GM10847 (cell line): Measurements from ENCODE around the gene NOP9.

Experiments used
- POLR2A ChIP-seq: IDR thresholded peaks from 2 replicates; pipeline ENCODE4 v1.6.1; 2011; ENCODE audit not compliant: insufficient read length; ENCODE audit errors: extremely low read depth

NOP9 gene

DNA sequence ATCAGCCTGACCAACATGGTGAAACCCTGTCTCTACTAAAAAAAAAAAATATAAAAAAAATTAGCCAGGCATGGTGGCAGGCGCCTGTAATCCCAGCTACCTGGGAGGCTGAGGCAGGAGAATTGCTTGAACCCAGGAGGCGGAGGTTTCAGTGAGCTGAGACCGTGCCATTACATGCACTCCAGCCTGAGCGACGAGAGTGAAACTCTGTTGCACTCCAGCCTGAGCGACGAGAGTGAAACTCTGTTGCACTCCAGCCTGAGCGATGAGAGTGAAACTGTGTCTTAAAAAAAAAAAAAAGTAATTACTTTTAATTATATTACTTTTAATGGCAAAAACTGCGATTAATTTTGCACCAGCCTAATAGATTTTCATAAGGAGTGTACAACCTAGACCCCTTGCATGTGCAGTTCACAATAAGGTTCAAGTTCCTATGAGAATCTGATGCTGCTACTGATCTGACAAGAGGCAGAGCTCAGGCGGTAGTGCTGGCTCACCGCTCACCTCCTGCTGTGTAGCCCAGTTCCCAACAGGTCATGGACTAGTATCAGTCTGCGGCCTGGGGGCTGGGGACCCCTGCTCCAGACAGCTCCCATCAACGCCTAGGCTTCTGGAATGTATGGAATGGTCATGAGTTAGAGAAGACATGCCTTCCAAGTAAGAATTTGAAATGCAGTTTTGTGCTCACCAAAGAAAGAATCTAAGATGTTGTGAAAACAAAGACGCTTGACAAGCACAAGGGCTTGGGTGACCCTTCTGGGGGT lies 21.7 kb downstream of the NOP9 start:
- no peak for TF ChIP-seq POLR2A

DNA sequence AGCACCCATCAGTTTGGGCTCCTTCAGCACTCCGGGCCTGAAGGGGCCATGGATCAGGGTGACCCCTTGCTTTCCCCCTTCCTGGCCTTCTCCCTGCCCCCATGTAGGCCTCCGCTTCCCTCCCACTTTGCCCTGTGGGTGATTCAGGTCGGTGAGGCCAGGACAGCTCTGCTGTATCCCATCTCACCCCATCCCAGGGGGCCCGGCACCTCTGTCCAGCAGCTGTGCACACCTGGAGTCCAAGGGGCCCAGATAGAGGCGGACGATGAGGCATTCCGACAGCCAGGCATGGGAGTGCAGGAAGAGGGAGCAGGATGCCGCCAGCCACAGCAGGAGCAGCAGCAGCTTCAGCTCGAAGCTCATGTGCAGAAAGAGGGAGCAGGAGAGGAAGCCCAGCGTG lies 23.0 kb downstream of the NOP9 start:
- no peak for TF ChIP-seq POLR2A

DNA sequence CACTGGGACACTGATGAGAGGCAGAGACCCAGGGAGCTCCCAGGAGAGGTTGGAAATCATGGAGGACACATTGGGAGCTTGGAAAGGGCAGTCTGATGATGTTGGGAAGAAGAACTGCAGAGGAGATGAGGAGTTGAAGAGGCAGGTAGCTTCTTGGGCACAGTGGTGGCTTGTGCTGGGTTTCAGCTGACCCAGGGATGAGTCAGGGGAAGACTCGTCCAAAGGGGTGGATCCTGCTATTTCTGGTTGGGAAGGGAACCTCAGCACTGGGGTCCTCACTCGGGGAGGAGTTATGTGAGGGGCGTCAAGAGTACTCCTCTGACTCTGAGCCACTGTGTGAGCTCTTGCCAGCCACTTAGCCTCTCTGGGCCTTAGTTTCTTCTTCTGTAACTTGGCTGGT lies 23.7 kb downstream of the NOP9 start:
- no peak for TF ChIP-seq POLR2A

DNA sequence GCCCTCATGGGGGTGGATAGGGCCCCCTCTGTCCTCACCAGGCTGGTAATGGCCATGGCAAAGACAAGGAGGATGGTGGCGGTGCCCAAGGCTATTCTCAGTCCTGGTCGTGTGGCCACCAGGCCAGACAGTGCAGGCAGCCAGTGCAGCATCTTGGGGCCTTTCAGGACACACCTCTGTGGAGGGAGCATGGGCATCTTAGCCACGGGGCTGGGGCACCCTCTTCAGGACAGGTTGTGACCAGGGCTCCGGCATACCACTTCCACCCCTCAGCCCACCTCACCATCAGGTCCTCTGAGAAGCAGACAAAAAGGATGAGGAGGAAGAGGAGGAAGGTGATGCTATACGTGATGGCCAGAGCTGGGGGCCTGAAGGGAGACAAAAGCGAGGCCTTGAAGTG lies 24.4 kb downstream of the NOP9 start:
- TF ChIP-seq POLR2A = no peak

DNA sequence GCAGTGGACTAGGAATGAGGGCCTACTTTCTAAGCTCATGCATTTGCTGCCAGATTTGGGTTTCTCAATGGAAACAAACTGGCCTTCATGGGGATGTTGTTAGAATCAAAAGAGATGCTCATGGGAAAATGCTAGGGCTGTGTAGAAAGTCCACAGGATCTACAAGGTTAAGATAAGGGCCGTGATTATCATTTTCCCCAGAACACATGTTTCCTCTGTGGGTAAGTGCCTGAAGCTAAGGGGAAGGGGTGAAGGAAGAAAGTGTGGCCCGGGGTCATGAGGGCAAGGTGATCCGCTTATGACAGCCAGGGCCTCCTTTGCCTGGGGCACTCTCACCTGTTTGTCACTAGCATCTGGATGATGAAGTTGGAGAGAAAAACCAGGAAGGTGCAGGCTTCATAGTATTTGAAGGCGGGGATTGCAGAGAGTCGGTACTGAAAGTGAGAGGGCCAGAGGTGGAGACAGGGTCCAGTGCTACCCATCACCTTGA lies 25.4 kb downstream of the NOP9 start:
- TF ChIP-seq POLR2A = no peak

DNA sequence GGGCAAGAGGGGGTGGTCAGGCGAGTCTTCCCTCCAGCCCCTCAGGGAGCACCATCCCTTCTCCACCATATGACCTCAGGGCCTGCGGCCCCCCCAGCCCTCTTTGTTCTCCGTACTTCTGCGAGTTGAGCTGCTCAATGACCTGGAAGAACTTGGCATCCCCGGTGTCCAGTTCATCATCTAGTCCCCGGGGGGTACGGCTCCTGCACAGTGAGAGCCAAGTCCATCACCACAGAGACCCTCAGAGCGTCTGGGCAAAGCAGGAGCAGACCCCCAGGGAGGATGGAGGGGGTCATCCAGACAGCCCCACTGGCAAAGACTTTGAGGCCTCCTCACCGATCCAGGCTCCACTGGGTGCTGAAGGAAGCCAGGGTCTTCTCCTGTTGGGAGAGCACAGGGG lies 26.3 kb downstream of the NOP9 start:
- no peak for TF ChIP-seq POLR2A

DNA sequence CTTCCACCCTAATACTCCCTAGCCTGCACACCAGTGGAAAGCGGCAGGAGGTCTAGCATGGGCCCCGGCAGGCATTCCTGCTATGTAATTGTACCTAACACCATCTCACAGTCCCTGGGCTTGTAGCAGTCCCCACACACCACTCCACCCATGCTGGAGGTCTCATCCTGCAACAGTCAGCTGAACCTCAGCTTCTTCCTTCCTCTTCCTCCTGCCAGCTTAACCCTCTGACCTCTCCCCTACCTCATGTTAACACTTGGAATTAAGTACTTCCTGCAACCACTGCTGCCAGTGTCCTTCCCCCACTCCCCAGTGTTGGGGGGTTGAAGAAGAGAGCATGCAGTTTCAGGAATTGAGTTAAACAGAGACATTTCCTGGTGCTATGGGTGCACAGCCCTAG lies 27.7 kb downstream of the NOP9 start:
- TF ChIP-seq POLR2A = no peak

DNA sequence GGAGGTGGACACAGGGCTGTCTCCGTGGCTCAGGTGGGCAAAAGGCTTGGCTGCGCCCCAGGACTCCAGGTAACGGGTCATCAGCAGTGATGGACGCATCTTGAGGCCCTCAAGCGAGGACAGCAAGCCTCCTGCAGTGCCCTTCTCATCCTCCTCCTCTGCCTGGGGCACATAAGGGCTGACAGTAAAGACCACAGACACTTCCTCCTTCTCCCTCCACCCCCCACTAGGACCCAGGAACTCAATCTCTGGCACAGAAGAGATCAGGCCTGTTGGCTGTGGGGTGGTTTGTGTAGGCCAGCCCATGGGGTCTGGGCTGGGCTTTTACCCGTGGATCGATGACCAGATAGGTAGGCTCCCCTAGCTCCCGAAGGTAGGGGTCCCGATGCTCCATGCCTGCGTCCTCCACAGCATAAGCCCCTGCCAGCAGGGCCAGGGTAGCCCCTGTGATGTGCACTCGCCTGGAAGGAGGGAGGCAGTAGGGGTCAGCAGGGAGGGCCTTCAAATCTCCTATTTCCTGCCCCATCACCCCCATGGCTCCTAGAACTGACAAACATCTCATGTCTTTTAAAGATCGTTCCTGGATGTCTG lies 29.5 kb downstream of the NOP9 start:
- no peak for TF ChIP-seq POLR2A

DNA sequence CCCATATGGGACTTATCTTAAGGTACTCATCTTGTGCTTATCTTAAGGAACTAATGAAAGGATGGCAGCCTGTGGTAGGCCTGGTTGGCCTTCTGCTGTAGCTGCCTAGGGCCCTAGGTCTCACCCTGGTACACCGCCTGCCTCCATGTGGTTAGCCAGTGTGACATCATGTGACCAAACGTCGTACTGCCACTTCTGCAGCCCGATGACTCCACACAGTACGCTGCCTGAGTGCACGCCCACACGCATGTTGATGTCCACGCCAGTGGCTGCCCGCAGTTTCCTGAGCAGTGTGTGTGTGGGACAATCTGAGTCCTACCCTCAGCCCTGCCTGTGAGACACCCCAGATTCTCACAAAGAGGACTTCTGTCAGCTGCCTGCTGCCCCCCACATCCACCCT lies 30.1 kb downstream of the NOP9 start:
- no peak for TF ChIP-seq POLR2A

DNA sequence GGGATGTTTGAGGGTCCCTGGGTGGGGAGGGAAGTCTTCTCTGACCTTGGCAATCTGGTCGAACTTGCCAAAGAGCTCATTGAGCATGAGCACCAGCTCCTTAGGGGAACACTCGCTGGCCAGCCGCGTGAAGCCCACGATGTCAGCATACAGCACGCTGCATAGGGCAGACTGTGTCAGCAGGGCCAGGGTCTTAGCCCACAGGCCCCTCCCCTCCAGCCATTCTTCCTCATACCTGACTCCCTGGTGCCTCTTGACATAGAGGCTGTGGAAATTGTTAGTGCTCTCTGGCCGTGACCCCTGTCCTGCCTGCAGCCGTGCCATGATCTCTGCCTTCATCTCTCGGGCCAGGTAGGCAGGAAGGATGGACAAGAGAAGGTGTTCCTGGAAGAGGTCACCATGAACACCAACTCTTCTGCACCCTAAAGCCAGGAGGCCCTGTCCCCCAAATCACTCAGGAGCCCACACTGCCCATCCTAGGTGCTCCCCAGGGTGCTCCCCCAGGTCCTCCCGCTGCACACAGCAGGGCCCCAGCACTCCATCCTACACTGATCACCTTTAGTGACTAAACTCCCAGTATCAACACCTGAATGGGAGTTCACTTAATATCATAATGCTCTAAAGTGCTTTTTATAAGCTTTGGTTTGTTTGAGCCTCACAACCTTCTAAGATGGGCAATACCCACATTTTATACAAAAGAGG lies 31.5 kb downstream of the NOP9 start:
- TF ChIP-seq POLR2A = no peak

DNA sequence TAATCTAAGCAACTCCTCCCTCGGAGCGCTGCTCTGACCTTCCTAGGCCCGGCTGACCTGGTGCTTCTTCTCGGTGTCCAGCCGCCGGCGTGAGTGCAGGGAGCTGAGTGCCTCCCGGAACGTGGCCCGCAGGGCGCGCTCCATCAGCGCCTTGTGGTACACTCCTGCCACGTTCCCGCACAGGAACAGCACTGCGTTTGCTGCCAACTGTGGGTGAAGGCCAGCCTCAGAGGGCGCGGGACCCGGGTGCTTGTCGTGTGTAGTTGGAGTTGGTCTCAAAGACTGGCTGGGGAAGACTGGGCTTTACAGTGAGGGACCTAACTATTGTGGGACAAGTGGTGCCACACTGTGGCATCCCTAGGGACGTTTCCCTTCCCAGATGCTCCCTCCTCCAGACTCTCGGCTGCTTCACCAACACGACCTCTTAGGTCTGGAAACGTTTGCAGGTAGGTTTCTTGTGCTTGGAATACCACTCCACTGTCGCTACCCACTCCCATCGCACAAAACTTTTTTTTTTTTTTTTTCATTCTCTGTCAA lies 32.1 kb downstream of the NOP9 start:
- no peak for TF ChIP-seq POLR2A

DNA sequence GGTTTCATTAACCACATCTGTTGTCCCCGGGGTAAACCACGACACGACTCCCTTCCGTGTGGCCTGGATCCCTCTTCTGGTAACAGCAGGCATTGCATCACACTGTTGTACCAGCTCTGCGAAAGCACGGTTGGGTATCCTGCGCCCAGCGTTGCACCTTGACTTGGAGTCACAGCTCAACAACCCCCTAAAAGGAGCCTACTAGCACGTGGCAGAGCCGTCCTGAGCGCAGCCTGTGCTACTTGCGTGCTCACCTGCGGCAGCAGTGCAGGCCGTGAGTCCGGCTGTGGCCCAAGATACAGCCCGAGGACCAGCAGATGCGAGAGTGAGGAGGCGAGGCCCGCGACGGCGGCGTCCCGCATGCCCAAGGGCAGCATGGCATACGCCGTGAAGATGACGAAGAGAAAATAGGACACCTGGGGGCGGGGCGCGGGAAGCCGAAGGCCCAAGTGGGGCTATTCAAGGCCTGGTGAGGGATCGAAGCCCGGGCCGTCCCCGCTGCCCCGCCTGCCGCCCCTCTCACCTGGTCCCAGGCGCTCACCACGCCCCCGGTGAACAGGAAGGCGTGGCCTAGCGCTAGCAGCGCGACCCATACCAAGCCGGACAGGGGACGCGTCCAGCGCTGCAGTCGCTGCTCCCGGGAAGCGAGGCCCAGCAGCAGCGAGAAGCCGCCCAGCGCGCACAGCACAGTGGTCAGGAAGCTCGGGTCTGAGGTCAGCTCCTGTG lies 32.8 kb downstream of the NOP9 start:
- TF ChIP-seq POLR2A = no peak

DNA sequence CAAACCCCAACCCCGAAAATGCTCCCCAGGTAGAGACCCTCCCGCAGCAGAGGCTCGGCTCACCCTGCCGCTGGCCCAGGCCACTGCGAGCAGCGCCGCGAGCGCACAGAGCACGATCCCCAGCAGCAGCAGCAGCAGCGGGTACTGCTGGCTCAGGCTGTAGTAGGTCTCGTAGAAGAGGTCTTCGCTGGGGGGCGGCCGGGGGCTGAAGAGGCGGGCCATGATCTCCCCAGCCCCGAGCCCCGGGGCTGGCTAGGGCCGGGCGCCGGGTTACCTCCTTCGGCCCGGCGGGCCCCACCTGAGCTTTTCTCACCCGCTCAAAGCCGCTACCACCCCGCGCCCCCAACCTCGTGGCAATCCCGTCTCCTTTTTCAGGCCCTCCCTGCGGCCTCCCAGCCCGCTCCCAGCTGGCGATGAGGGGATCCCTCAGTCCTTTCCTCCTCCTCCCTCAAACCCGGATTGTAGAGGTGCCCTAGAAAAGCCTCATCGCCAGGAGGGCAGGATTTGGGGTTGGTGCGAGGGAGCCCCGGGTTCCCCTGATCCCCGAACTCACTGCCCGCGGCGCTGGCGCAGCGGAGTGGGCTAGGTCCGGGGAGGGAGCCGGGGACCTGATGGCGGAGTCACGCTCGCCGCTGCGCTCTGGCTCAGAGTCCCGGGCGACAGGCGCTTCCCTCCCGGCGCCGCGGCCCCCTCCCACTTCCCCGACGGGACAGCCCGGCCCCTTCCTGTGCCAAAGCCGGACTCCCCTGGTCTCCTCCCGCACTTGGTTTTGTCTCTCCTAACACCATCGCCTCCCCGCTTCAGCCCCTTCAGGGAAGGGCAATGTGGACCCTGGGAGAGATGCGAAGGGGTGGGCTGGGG lies 35.0 kb downstream of the NOP9 start, which contains the start of gene ADCY4:
ADCY4 (minus strand) TSS at position 641 of the 861 bp plus-strand sequence; CDS start at position 222, 419 bp downstream.
- no peak for TF ChIP-seq POLR2A

DNA sequence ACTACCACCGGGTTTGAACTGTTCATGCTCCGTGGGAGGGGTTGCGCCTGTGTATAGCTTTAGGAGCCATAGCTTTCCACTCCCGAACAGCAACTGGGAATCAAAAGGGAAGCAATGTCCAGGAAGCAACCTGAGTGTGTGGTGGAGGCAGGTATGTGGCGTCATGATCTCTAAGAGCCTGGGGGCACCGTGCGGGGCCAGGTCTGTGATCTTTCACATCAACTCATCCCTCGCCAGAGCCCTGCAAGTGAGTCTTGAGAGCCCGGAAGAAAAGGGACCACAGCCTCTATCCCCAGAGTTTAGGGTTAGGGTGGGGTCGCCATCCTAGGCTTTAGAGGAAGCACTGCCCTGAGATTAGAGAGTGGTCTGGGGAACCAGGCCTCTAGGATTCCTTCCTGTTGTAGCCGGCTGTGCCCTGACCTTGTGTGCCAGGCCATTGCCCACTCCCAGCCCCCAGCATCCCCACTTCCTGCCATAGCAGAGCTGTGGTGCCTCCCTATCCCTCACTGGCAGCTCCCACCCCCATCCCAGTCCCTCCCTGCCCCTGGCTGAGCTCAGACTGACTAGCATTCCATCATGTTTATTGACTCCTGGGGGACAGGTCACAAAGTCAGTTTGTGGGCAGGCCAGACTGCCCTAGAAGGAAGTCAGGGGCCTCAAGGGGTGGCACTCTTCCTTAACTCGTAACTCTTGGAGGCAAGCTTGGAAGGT lies 36.0 kb downstream of the NOP9 start:
- TF ChIP-seq POLR2A = no peak
